Activated naive CD4-positive, alpha-beta T cell treated with Interleukin-2 at 50 U/mL for 16 hours (primary cell): ENCODE results near the gene TTLL11.

Experiments used
- DNase-seq: peaks from one replicate; pipeline ENCODE4 v3.0.0-alpha.2; 2020

The TTLL11 gene

DNA sequence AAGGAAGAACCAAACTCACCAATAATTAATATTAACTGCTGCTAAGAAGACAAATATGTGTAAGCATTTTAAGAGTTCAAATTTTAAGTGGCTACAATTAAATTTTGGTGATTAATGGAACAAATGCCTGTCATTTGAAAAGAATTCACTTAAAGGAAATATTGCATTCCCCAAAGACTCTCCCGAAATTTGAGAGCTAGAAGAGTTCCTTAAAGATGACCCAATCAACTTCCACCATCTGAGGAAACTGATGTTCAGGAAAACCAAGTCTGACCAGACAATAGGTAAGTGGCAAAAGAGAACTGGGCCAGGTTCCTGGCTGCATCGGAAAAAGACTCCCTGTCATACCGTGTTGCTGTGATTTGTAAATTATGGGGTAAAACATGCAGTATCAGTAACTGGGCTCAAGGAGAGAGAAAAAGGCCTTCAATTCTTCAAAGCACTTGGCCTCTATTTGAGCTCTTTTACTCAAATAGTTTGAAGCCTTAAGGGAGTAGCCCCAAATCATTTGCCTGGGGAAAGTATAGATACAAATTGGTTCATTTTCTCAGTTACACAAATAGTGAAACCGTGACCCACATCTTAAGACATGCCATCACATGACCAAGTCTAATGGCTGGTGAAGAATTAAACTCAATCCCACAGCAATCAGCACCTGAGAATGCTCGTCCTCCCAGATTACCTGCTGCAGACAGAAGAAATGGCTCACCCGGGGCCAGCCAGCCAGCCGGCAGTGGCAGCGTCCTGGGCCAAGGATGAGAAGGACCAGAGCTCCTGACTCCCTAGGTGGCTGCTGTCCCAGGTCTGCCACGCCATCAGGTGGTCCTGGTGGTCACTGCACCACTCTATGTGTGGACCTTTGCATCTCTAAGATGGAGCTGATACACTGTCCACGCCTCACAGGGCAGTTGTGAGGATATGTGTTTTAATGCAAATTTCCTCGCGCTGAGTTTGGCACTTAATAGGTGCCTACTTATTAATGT is 162.9 kb downstream of the TTLL11 start:
- no peak for DNase-seq

DNA sequence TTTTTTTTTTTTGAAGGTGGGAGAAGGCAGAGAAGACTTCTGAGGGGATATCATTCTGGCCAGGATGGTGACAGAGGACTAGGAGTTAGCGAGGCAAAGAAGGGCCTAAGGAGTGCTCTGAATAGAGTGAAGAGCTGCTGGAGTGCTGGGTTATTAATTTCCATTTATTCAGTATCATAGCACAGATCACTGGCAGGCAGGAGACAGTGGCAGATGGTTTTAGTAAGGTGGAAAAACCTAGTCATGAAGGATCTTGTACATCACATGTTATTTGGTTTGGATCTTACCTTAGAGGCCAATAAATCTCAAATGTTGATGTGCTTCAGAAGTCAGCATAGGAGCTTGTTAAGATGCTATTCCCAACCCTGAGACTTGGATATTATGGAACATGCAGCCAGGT is 165.5 kb downstream of the TTLL11 start:
- DNase-seq, result no peak

DNA sequence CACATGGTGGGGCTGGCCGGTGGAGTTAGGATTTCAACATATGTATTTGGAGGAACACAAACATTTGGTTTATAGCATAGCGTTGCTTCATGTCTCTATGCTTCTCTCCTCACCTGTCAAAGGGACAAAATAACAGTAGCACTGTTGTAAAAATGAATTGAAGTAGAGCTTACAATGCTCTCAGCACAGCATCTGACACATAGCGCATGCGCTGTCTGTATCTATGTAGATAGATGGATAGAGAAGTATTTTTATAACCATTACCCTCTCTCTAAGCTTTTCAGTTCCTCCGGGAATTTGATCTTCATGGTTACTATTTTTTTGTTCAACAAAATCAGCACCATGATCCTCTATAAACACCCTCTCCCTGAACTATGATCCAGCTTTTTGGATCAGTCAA is 166.0 kb downstream of the TTLL11 start:
- DNase-seq, result no peak

DNA sequence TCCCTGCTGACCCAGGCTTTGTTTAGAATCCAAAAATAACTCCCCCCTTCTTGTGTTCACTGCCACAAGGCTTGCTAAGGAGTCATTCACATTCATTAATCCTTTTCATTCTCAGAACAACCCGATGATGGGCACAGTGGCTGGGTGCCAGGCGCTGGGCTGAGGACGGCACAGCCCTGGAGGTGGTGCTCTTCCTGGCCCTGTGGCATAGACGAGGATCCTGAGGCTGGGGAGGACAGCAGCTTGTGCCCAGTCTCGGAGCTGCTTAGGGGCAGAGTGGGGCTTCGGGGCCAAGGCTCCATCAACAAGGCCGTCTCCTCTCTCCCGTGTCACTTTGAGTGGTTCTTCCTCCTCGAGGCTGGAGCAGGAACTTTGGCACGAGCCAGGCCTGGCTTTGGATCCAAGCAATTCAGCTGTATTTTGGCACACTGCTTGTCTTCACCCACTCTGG is 166.7 kb downstream of the TTLL11 start:
- no peak for DNase-seq

DNA sequence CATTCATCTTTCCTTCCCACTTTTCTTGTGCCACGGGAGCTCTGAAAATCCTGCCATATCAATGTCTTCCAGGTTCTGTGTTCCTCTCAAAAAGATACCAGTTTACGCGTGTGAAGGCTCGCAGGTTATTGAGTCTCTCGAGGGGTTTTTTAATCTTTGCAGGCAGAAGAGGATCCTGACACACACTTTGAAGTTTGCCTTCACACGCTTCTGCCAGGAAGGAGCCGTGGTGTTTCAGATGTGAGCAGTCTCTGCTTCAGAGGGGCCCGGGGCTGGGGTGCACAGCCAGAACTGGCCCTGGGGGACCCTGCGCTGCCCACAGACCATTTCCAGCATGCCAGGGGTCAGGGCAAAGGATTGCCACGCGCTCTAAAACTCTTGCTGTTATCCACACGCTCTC is 167.2 kb downstream of the TTLL11 start:
- no peak for DNase-seq

DNA sequence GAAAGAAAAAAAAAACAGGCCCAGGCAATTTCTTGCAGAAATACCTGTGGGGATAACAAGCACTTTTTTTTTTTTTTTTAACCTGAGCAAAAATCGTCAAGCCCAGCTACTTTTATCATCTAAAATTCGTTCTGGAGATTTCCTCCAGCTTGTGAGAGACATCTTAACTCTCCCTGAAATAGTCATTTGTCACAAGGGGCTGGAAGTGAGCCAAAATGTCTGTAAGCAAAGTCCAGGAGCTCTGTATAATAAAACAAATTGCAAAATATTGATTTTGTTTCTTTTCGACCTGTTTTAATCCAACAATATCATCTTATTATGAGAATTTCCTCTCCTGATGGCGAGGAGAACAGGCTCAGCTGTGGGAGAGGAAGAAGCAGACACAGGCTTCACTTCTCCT is 168.4 kb downstream of the TTLL11 start:
- no peak for DNase-seq

DNA sequence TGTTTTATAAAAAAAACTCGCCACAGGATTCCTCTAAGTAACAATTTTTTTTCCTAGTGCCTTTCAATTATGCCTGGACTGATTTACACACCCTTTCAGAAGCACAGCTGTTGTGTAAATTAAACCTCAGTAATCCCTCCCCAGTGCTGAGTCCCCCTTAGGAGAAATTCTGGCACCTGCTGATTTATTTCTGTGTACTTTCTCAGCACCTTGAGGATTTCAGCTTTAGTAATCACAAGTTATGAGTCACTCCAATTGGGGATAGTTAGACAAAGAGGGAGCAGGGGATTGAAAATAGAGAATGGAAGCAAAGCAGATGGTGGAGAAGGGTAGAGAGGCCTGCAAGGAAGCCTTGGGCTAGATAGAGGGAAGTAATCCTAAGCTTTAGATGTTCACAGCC is 171.7 kb downstream of the TTLL11 start:
- DNase-seq, result no peak

DNA sequence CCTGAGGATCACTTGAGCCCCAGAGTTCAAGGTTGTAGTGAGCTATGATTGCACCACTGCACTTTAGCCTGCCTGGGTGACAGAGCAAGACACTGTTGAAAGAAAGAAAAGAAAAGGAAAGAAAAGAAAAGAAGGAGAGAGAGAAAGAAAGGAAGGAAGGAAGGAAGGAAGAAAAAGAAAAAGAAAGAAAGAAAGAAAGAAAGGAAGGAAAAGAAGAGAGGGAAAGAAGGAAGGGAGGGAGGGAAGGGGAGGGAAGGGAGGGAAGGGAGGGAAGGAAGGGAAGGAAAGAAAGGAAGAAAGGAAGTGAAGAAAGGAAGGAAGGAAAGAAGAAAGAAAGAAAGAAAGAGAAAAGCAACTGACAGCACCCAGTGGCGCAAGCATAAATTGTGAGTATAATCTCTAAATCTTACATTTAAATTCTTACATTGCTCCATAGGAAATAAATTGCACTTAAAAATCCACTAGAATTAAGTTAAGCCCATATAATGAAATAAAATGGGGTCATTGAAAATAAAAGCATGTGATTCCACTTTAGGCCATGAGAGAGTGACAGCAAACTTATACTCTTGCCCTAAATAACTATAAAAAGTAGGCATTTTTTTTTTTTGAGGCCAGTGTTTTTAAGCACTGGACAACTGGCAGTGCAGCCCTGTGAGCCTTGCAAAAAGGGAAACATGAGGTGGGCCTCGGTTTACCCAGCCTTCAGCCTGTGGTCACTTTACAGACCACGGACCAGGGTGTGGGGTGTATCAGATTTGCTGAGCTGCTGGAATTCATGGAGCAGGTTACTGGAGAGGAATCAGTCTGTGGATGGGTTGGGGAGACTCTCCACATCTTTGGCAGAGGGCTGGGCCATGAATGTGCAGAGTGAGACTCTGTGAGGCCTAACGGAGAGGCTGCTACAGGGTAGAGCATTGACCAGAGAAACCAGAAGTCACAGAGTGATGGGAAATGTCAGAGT is 175.5 kb downstream of the TTLL11 start:
- DNase-seq, result no peak

DNA sequence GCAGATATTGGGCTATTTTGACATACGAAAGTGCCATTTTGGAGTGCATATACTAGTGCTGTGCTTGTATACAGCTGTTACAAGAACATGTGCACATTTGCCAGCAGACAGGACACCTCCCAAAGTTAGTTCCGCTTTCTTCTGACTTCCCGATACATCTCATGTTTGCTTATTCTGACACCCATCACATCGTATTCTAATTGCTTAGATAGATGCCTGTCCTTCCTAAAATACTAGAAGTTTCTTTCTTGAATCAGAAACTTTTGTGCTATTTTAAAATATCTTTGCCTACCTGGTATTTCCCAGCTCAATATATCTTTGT is 177.8 kb downstream of the TTLL11 start:
- no peak for DNase-seq

DNA sequence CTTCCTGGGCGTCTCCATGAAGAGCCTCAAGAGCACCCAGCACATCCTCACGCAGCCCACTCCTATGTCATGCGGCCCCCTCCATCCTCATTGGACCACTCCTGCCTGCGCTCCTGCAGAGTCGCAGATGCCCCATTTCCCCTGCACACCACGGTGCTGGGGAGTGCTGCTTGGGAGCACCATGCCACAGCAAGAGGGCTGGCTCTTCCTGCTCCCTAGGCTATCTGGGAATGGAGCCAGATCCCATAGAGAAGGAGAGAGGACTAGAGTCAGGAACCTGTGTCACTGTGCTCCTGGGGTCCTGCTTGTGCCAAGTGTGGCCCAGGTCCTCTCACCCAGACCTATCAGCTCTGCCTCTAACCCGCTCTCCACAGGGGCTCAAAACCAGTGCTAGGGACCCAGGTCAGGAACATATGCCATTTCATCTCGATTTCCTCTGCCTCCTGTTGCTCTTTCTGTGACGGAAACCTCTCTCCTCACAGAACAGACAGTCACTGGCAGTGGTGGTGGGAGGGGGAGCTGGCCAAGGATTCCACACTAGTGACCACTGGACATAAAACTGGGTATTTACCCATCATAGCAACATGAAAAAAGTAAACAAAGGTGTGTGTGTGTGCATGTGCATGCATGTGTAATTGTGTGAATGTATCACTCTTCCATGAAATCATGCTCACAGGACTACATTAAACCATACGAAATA is 178.4 kb downstream of the TTLL11 start:
- no peak for DNase-seq

DNA sequence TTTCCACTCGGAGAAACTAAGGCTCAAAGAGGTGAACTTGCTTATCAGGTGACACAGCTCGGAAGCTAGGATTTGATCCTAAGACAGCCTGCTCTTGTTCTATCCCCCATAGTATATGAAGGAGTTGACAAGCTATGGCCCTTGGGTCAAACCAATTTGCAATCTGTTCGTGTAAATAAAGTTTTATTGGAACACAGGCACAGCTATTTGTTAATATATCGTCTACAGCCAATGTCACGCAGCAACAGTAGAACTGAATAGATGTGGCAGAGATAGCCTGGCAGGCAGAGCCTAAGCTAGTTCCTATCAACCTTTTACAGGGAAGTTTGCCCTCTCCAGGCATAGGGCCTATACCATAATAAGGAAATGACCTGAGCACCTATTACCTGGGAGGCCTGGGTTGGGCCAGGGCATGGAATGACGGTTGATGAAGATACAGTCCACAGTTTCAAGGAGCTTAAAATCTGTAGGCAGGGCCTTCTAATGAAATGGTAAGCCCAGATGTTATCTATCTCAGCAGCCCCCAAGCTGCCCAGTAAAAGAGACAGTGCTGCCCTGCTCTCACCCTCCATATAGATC is 179.0 kb downstream of the TTLL11 start:
- DNase-seq, result no peak

DNA sequence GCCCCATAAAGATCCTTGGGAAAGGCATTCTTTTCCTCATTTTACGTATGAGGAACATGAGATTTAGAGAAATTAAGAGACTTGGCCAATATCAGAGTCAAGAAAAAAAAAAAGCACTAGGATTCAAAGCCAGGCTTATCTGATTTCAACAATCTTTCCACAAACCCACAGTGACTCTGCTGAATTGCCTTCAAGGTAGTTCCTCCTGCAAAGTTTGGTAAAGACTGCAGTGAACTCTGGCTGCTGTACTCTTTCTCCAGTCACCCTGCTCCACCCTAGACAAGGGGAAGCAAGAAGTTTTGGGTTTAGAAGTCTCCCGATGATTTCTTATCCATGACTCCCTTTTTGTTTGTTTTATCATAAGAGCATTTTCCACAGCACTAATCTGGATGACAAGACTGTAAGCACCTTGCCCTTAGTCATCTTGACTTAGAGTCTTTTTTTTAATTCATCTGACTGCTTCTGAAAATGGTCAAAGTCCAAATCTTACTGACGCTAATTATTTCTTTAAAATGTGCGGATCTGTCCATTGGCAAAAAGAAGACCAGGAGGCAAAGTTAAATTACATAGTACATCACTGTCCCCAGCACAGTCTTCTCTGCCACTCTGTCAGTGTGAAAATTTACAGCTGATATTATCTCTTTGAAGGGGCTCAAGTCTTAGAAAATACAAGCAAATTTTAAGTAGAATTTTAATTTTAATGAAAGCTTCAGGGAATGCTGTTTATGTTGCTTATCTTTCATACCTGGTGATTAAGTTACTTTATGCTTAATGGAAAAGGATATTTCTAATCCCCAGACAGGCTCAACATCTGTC is 180.1 kb downstream of the TTLL11 start:
- DNase-seq, result no peak

DNA sequence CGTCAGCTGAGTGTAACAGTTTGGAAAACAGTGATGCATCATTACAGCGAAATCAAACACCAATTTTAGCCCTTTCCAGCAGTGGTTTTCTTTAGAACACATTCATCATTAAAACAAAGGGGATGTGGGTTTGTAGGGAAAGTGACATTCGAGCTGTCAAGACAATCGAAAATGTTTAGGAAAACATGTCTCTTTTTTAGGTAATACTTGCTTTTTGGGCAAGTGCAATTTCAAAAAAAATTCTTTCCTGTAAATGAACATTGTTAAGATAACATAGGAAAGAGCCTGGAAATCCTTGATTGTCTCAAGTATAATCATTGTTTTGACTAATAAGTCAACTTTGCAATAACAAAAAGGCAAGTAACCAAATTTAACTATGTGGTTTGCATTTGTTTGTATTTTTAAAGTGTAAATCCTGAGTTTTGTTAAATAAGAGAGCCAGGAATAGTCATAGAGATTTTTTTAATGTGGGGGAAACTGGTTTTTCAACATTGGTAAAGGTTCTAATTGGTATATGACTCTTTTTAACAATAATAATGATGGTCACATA is 182.5 kb downstream of the TTLL11 start:
- no peak for DNase-seq

DNA sequence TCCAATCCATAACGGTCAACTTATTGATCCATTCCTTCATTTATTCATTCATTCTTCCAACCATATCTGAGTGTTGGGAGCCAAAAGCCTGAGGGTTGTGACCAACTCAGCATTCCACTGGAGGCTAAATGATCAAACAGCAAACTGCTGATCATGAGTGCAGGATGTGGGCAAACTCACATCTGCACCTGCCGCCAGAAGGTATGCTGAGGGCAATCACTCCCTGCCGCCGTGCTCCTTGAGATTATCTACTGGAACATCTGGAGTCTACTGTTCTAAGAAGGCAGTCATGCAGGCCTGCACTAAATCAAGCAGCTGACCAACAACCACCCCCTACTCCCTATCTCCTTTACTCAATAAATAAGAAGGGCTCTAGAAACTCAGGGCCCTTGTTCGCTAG is 184.0 kb downstream of the TTLL11 start:
- DNase-seq, result no peak

DNA sequence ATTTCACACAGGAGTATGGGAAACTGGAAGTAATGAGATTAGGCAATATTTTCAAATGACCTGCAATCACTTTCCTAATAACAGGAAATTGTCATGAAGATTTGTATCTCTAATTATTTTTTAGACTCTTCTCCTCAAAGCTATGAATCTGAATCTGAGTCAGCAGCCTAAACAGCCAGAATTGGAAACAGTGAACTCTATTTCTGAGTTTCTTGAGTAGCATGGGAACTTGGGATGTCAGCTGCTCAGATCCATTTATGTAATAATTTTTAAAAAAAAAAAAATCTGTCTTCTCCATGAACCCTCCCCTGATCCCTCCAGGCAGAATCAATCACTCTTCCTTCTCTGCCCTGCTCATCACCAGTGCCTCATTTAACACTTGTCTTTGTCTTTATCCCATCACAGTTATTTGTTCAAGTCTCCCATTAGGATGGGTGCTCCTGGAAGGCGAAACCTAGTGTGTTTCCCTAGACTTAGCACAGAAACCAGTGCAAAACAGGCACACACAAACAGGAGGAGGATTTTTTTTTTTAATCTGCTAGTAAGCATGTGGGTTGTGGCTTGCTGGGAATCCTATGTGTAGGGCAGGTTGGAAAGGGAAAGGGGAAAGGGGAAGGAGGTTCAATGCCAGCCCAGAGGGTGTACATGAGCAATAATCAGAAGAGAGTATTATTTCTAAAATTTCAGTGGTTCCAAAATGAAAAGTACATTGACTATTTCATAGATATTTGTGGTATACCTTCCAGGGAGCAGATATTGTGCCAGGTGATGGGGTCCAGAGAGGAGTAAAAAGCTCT is 186.8 kb downstream of the TTLL11 start:
- no peak for DNase-seq

DNA sequence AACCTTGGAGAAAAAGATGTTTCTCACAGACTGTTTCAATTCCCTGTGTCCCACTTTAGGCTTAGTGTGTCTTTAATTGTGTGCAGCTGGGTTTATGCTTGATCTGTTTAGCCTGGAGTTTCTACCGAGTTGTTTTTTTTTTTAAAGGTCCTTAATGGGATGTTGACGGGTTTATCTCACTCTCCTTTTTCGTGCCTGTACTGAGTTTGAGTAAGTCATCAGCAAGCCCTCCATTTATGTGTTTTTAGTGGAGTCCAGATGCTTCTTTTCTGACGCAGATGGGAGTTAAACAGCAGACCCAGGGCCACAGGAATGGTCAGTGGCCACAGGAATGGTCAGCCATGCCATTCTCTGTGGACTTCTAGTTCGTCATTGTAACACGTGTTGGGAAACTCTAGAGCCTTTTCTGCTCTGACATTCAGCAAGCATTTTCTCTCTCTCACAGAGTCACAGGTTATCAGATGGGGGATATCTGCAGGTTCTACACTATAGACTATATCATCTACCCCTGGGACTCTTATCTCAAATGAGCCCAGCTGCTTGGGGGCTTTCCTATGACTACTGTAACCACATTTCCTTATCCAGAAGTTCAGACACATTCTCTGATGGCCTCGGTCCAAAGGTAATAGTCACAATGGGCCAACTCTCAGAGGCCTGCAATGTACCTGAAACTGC is 190.5 kb downstream of the TTLL11 start:
- DNase-seq, result no peak

DNA sequence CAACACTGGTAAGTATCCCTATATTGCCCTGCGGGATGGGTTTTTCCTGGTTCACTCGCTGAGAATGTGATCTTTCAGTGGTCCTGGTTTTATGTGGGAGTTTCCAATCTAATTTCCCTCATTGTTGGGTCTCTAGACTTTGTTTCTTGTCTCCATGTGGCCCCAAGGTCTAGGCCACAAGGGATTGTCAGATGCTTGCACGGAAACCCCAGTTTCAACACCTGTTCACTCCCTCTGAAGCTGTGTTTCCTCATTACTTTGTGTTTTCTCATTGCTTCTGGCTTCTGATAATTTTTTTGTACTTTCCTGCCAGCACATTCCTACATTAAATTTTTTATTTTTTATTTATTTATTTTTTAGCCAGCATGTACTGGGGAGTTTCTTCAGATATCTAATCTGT is 191.5 kb downstream of the TTLL11 start:
- DNase-seq, result no peak

DNA sequence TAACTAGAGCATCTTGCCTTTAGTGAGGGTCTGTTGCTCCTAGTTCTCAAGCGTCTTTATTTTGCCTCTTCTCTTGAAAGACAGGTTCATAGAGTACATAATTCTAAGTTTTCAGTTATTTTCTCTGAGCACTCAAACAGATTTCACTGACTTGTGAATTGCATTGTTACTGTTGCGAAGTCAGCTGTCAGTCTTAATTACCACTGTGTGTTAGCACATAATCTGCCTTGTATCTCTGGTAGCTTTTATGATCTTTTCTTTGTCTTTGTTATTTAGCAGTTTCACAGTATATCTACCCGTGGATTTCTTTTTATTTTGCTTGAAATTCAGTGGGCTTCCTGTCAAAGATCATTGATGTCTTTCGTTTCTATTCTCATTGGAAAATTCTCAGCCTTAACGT is 192.9 kb downstream of the TTLL11 start:
- no peak for DNase-seq

DNA sequence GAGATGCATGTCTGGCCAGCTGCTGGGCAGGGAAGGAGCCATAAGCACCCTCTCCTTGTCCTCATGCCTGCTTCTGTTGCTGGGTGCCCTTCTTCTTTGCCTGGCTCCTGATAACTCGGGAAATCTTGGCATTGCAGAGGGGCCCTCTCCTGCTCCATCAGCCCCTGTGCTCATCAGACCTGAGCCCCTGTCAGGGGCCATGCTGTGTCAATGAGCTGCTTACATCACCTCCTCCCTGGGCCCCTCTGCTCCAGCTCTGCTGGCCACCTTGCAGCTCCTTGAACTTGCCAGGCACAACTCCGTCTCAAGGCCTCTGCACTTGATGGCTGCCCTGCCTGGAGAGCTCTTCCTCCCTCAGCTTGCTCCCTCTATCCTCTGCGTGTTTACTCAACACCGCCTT is 194.3 kb downstream of the TTLL11 start:
- no peak for DNase-seq

DNA sequence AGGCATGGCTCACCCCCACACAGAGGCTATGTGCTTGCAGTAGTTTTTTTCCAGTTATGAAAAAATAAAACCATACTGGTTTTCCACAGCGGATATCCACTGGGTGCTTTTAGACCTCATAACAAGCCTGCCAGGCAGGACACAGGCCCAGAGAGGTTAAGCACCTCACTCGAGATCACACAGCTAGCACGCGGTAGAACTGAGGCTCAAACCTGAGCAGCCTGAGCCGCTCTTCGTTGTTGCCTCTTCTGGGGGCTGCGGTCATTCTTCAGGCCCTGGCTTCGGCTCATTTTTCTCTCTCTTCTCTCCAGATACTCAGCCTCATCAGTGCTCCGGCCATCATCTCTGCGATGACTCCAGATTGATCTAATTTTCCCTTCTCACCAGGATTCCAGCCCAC is 196.0 kb downstream of the TTLL11 start:
- DNase-seq, result no peak
